T-helper 2 cell (primary cell): ENCODE results near the gene FAM228A.
"Not testable (repeated sequence)": the region's sequence is repeated elsewhere in the genome, so short reads cannot be mapped to it uniquely, and the experiment has no call there.

Experiments used
- DNase-seq, 5 experiments: peaks; one replicate each; pipeline versions ENCODE4 v3.0.0 to v3.0.0-alpha.2; 2012 to 2022

The FAM228A gene

DNA sequence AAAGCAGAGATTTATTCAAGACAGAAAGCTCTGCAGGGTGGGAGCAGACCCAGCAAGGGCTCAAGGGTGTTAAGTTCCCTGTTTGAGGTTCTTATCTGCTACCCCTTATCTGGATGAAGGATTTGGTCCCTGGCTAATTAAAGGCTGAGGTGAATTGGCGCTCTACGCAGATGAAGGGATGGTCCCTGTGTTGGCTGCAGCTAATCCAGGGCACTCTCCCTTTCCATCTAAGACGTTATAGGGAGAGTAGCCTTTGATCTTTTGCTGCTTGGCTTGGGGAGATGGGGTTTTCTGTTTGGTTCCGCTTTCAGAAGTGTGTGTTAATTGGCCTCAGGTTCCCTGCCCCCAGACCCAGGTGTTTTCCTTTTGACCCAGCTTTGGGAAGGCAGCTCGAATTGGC lies 17.0 kb downstream of the FAM228A start:
- no peak for DNase-seq

- DNase-seq = not testable (repeated sequence)
These were observed 22.4 kb downstream of the FAM228A start for GRCh38 chr2:24197213-24197612.

- DNase-seq = no peak
These were observed 25.2 kb downstream of the FAM228A start for GRCh38 chr2:24199968-24200590.

GRCh38 chr2:24200799-24201198 lies 25.9 kb downstream of the FAM228A start:
- DNase-seq = no peak

- DNase-seq = no peak
These were observed 28.4 kb downstream of the FAM228A start for GRCh38 chr2:24203029-24203786.

GRCh38 chr2:24203787-24204150 lies 28.9 kb downstream of the FAM228A start:
- no peak for DNase-seq

DNA sequence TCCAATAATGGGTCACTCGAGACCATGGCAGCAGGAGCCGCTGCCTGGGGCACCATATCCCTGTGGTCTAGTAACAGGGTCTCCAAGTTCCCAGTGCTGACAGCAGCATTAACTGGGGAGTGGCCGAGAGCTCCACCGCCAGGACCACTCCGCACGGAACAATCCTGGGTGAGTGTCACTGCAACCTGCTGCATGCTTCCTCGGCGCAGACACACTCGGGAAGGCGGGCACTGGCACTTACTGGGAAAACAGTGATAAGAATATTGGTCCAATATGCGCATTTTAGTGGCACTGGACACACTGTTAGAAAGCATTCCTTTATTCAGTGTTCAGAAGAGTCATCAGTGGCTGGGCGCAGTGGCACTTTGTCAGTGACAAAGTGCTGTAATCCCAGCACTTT lies 29.7 kb downstream of the FAM228A start:
- no peak for DNase-seq

- DNase-seq = no peak
These were observed 30.3 kb downstream of the FAM228A start for GRCh38 chr2:24205131-24205530.

DNA sequence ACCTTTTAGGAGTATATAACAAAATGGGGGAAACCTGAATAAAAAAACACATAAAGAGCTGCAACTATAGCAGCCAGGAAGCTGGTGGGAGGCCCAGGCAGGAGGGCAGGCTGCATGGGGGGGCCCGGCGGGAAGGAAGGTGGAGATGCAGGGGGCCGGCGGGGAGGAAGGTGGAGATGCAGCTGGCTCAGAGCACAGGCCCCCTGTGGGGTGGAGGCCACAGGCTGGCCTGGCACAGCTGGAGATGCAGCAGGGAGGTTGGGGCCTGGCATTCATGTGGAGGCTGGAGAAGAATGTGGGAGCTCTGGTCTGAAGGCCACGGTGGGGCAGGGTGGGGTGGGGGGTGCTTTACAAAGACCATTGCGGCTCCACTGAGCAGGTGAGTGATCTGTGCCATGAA lies 31.4 kb downstream of the FAM228A start:
- no peak for DNase-seq

DNA sequence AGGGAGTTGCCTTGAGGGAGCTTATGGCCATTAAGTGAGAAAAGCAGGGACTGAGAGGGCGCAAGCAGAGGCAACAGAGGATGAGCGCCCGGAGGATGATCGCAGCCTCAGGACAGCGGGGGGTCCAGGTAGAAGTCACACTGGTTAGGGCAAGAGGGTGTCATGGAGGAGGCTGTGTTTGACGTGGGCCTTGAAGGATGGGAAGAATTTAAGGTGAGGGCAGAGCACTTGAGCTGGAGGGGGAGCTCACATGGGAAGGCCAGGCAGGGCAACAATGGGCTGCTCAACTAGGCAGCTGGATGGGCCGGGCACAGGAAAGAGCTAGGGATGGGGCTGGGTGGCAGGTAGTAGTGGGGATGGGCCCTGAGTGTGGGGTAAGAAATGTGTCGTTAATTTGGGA lies 31.9 kb downstream of the FAM228A start:
- DNase-seq = no peak

DNA sequence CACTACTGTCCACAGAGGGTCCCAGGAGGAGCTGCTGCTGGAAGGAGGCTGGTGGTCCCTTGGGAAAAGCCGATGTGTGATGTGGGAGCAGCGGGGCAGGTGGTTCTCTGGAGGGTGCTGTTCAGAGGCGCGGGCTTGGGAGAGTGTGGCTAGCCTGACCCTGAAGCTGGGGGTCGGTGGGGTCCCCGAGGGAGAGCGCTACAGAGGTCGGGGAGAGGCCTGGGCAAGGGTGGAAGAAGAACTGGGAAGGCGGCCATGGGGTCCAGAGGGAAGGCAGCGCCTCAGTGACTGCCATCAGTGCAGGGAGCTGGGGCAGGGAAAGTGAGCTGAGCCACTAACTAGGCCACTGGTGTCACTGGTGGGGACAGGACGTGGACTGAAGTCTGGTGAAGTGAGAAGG lies 32.5 kb downstream of the FAM228A start:
- no peak for DNase-seq

DNA sequence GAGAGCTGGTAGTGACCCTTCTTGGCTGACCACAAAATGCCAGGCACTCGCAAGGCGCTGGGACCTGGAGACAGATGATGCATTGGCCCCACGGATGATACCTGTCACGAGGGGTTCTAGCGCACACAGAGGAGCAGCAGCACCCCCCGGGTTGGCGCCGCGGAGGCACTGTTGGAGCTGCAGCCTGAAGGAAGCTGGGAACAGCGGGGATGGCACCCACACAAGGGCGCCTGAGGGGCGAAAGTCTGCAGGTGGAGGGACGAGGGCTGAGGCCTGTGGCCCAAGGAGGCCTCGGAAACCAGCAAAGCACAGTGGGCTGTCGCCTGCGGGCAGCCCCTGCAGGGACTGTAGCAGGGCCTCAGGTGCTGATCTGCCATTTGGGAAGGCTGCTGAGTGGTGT lies 33.6 kb downstream of the FAM228A start:
- DNase-seq = no peak

GRCh38 chr2:24209389-24210105 lies 34.7 kb downstream of the FAM228A start:
- DNase-seq = no peak

GRCh38 chr2:24210106-24210455 lies 35.2 kb downstream of the FAM228A start:
- no peak for DNase-seq

GRCh38 chr2:24210723-24211122 lies 35.9 kb downstream of the FAM228A start:
- DNase-seq = no peak

DNA sequence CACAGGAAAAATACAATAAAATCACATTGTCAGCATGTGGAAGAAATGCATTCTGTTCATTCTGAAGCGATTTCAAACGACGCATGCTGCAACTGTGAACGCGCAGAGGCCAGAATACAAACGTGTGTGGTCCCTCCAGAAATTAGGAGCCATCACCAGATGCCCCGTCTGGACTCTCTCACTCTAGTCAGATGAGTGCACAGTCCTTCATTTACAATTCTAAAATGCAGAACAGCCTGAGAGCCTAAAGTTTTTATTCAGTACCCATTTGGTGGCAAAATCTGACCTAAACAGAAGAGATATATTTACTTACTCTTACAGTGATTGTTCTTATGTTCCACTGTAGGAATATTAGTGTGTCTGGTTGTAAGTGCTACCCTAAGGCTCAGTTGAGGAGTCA lies 36.6 kb downstream of the FAM228A start:
- no peak for DNase-seq

GRCh38 chr2:24214880-24215279 lies 40.0 kb downstream of the FAM228A start:
- DNase-seq = peak in 1 of 5 experiments; percentile 79

- no peak for DNase-seq
These were observed 45.9 kb downstream of the FAM228A start for GRCh38 chr2:24220554-24221291.

- no peak for DNase-seq
These were observed 46.6 kb downstream of the FAM228A start for GRCh38 chr2:24221343-24222050.

GRCh38 chr2:24222946-24223345 lies 48.1 kb downstream of the FAM228A start:
- DNase-seq = no peak

GRCh38 chr2:24225499-24226242 lies 50.8 kb downstream of the FAM228A start:
- no peak for DNase-seq

DNA sequence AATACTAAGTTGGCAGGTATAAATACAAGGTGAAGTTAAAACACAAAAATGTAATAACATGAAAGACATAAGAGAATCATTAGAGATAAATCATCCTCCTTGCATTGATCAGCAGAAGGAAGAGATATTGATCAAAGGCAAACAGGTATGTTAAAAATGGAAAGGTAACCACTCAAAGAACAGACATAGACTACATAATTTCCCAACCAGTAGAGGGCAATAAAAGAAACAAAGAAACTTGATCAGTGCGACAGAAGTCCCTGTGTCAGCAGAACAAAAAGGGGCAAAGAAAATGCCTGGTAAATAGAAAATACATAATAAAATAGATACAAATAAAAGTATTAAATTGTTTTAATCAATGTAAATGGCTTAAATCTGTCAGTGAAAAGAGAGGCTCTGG lies 53.6 kb downstream of the FAM228A start:
- peak in 1 of 5 experiments; percentile 11 for DNase-seq
